KG1 (cell line): ENCODE results near the gene ARID1B.
A peak's percentile ranks its signal among the peaks of the same experiment; 100 is the strongest.

ENCODE experiments used
- DNase-seq: peaks from one replicate; lab custom pipeline; 2025; lab: John Stamatoyannopoulos, UW

ARID1B gene

GRCh38 chr6:157213426-157213825 is 436.2 kb downstream of the ARID1B start:
- DNase-seq: no peak

- DNase-seq: no peak
These were observed 436.9 kb downstream of the ARID1B start for GRCh38 chr6:157213907-157214565.

- no peak for DNase-seq
These were observed 438.5 kb downstream of the ARID1B start for GRCh38 chr6:157215717-157216116.

- no peak for DNase-seq
These were observed 439.4 kb downstream of the ARID1B start for GRCh38 chr6:157216570-157216969.

GRCh38 chr6:157217198-157217893 is 440.2 kb downstream of the ARID1B start:
- DNase-seq: no peak

GRCh38 chr6:157217894-157218370 is 440.8 kb downstream of the ARID1B start:
- DNase-seq: no peak

- DNase-seq: no peak
These were observed 441.4 kb downstream of the ARID1B start for GRCh38 chr6:157218371-157219198.

GRCh38 chr6:157219201-157220200 is 442.3 kb downstream of the ARID1B start:
- no peak for DNase-seq

GRCh38 chr6:157220485-157220884 is 443.3 kb downstream of the ARID1B start:
- no peak for DNase-seq

GRCh38 chr6:157221049-157221816 is 444.1 kb downstream of the ARID1B start:
- DNase-seq: peak; percentile 61

GRCh38 chr6:157221817-157222175 is 444.6 kb downstream of the ARID1B start:
- DNase-seq: no peak

GRCh38 chr6:157222201-157222981 is 445.2 kb downstream of the ARID1B start:
- no peak for DNase-seq

- peak; percentile 9 for DNase-seq
These were observed 445.8 kb downstream of the ARID1B start for GRCh38 chr6:157223021-157223430.

- DNase-seq: no peak
These were observed 446.3 kb downstream of the ARID1B start for GRCh38 chr6:157223511-157223910.

- DNase-seq: no peak
These were observed 447.2 kb downstream of the ARID1B start for GRCh38 chr6:157224178-157224950.

- DNase-seq: no peak
These were observed 447.9 kb downstream of the ARID1B start for GRCh38 chr6:157224951-157225574.

- DNase-seq: no peak
These were observed 448.4 kb downstream of the ARID1B start for GRCh38 chr6:157225575-157225995.

GRCh38 chr6:157226026-157226625 is 448.9 kb downstream of the ARID1B start:
- no peak for DNase-seq
